ENCODE data around the gene E2F8.

DNA sequence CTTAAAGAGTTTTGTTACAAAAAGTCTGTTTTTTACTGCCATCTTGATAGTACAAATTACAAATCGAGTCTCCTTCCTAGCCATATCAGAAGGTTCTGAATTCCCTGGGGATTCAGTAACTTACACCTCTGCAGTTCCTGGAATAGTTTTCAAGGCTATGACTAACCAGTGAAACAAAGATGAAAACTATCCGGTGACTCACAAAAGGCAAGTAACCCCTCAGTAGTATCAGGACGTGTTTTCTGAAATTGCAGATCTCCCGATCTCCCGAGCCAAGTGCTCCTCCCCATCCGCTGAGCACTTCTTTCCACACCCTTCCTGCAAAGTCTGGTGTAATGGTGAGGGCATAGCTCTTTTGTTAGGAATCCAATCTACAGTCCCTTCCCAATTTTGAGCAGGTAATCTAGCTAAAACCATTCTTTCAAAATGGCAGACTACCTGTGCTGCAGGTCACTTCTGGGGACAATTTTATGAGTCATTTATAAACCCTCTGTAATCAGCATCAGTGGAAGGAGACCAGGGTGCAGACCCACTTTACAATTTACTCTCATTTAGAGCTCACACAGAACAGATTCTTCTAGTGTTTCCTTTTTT, 7.7 kb downstream of the E2F8 start:
- TF ChIP-seq, protein P1, sequence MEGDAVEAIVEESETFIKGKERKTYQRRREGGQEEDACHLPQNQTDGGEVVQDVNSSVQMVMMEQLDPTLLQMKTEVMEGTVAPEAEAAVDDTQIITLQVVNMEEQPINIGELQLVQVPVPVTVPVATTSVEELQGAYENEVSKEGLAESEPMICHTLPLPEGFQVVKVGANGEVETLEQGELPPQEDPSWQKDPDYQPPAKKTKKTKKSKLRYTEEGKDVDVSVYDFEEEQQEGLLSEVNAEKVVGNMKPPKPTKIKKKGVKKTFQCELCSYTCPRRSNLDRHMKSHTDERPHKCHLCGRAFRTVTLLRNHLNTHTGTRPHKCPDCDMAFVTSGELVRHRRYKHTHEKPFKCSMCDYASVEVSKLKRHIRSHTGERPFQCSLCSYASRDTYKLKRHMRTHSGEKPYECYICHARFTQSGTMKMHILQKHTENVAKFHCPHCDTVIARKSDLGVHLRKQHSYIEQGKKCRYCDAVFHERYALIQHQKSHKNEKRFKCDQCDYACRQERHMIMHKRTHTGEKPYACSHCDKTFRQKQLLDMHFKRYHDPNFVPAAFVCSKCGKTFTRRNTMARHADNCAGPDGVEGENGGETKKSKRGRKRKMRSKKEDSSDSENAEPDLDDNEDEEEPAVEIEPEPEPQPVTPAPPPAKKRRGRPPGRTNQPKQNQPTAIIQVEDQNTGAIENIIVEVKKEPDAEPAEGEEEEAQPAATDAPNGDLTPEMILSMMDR (IDR thresholded peaks at IDR 0.05 in 2 of 3, conservative IDR thresholded peaks at IDR 0.05 in 1 of 3; ENCODE audit: control insufficient read depth in 2 of 3, extremely low read depth in 1 of 3, insufficient read depth in 1 of 3, low read depth in 3 of 3, low read length in 3 of 3) = no peak
- TF ChIP-seq POLR2AphosphoS5 (IDR thresholded peaks at IDR 0.05; ENCODE audit: low read length) (no peak), SP1 (IDR thresholded peaks at IDR 0.05; ENCODE audit: low read depth, low read length) (no peak), JUND (IDR thresholded peaks at IDR 0.05; ENCODE audit: low read depth, low read length) (no peak), RFX5 (IDR thresholded peaks at IDR 0.05; ENCODE audit: low read depth, low read length) (no peak)
- TF ChIP-seq, protein P2, sequence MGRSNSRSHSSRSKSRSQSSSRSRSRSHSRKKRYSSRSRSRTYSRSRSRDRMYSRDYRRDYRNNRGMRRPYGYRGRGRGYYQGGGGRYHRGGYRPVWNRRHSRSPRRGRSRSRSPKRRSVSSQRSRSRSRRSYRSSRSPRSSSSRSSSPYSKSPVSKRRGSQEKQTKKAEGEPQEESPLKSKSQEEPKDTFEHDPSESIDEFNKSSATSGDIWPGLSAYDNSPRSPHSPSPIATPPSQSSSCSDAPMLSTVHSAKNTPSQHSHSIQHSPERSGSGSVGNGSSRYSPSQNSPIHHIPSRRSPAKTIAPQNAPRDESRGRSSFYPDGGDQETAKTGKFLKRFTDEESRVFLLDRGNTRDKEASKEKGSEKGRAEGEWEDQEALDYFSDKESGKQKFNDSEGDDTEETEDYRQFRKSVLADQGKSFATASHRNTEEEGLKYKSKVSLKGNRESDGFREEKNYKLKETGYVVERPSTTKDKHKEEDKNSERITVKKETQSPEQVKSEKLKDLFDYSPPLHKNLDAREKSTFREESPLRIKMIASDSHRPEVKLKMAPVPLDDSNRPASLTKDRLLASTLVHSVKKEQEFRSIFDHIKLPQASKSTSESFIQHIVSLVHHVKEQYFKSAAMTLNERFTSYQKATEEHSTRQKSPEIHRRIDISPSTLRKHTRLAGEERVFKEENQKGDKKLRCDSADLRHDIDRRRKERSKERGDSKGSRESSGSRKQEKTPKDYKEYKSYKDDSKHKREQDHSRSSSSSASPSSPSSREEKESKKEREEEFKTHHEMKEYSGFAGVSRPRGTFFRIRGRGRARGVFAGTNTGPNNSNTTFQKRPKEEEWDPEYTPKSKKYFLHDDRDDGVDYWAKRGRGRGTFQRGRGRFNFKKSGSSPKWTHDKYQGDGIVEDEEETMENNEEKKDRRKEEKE (IDR thresholded peaks at IDR 0.05) = no peak
